Left cardiac atrium (tissue), 4 donors: ENCODE measurements around the gene PHACTR2. TPM values are rescaled to one million over a fixed set of nuclear protein-coding genes. Genes with fewer than 3 reads are reported as not detected.
"Not testable (repeated sequence)": the region's sequence is repeated elsewhere in the genome, so short reads cannot be mapped to it uniquely, and the experiment has no call there.

Experiments
- ATAC-seq, 2 donors: fragments of 200-7000 bp; cut with Tn5 transposase; one replicate each; pipeline ENCODE4 v1.9.1; 2020; ENCODE audit warnings: mild to moderate bottlenecking in 2 of 2, moderate library complexity in 2 of 2
- DNase-seq: peaks from one replicate; pipeline ENCODE4 v3.0.0-alpha.2; 2020
- intact Hi-C, 2 donors: fragments of 100-400 bp; cut with DNase I; formaldehyde crosslinking; loops; one replicate each; pipeline versions ENCODE4 v1.14.1 to v1.15.1; 2022 to 2023
- total RNA-seq, 2 donors: library from RNA; stranded (reverse); fragmentation: NEBNext Ultra II Directional; extraction: Animal tissue kit (Norgen Biotek cat#: 25700); gene quantifications; one replicate each; pipeline ENCODE4 v1.2.1, GENCODE V29; 2021
- donor health status: DM: no; HTN: yes; CAD: no.
- donor health status: DM: no; HTN: yes; CAD: no; lungs with severe emphysema.
- donor health status: DM: yes; HTN: yes; CAD: no.
- donor health status: Dilated cardiomyopathy.

Gene PHACTR2
- total RNA-seq, 2 donors from 2014 or later, result 53.9 to 56.7 TPM

- DNase-seq (no peak), ATAC-seq (no peak)
- intact Hi-C loops, result no loop called here
These were observed 160.6 kb downstream of the PHACTR2 start for GRCh38 chr6:143838395-143838794.

DNA sequence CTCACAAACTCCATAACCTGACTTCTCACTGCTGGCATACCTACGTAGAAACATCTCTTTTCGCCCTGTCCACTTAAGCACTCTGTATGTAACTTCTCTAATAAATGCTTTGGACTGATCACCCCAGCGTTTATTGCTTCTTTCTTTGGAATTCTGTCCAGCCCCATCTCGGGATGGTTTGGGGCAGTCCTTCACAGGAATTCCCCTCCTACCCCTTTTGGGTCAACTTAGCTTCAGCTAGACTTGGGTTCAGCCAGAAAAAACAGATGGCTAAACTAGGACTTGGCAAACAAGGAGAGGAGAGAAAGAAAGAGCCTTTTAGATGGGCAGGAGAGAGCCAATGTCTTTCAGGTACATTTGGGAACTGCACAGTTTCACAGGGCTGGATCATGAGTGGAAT is 161.4 kb downstream of the PHACTR2 start:
- no peak for ATAC-seq
- intact Hi-C loops, result no loop called here
- no peak for DNase-seq

- intact Hi-C loops, result loop anchor here in 1 of 2 donors (10.0 kb wide), 1 partner anchor 266 kb away; no protein-coding TSS in a partner anchor
- DNase-seq (no peak), ATAC-seq (no peak)
These were observed 163.0 kb downstream of the PHACTR2 start for GRCh38 chr6:143840595-143841265.

GRCh38 chr6:143842461-143842901 is 164.7 kb downstream of the PHACTR2 start:
- intact Hi-C loops, result loop anchor here in 1 of 2 donors (10.0 kb wide), 1 partner anchor 268 kb away; no protein-coding TSS in a partner anchor
- no peak for DNase-seq
- peak in 1 of 2 donors; percentile 61 for ATAC-seq

DNA sequence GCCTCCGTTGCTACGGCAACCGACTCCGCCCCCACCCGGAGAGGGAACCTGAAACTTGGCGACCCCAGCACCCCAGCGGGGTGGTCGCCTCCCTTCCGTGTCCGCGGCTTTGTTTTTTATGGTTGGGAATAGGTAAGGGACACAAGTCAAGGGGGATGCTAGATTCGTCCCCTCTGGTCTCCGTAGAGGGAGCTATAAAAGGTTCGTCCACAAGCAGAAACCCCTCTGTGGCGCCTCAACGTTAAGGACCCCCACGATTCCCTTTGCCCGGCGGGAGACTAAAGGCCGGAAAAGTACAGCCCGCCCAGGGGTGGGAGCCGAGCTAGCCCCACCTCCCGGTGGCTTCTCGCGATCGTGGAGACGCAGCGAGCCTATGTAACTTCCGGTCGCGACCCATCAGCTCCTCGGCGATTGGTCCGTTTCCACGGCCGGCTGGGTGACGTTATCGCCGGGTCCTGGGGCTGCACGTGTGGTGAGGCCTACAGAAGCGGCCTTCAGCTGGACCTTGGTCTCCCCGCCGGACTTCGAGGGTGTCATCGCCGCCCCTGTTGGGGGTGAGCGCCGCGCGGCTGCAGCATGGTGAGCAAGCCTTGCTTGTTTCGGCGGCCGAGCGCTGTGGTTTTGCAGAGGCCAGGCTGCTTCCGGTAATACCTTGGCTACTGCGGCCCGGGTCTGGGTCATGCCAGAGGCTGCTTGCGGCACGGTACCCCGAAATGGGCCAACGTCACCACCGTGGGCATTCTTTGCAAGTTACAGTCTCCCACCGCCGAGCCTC is 165.3 kb downstream of the PHACTR2 start, which contains the start of gene LTV1:
Gene LTV1 (plus strand): TSS at position 437 of the 775 bp plus-strand sequence. CDS start 140 bp downstream, at position 577.
- ATAC-seq (peak; percentile 100), DNase-seq (peak; percentile 97)
- intact Hi-C loops, result loop anchor here in 1 of 2 donors (10.0 kb wide), 1 partner anchor 268 kb away; no protein-coding TSS in a partner anchor

GRCh38 chr6:143843677-143843999 is 165.9 kb downstream of the PHACTR2 start:
- ATAC-seq, result peak in 1 of 2 donors; percentile 3
- intact Hi-C loops, result loop anchor here in 1 of 2 donors (10.0 kb wide), 1 partner anchor 269 kb away; no protein-coding TSS in a partner anchor
- no peak for DNase-seq

DNA sequence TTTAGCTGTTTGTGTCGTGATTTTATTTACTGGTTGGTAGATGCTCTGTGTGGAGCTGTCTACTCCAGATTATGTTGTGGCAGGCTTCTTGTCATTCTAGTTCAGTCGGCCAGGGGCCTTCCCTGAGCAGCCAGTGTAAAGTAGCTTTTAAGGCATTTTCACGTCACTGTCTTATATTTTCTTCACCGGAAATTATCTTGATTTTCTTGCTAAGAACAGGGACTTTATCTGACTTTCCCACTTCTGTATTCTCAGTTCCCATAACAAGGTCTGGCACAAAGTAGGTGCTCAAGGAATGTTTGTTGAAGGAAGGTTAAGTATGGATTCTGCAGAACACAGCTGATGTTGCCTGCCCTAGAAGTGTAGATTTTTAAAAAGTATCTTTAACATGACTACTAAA is 166.2 kb downstream of the PHACTR2 start:
- intact Hi-C loops, result loop anchor here in 1 of 2 donors (10.0 kb wide), 1 partner anchor 269 kb away; no protein-coding TSS in a partner anchor
- ATAC-seq (no peak), DNase-seq (no peak)

- intact Hi-C loops, result loop anchor here in 1 of 2 donors (10.0 kb wide), 1 partner anchor 270 kb away; no protein-coding TSS in a partner anchor
- ATAC-seq (no peak), DNase-seq (no peak)
These were observed 167.3 kb downstream of the PHACTR2 start for GRCh38 chr6:143845033-143845432.

DNA sequence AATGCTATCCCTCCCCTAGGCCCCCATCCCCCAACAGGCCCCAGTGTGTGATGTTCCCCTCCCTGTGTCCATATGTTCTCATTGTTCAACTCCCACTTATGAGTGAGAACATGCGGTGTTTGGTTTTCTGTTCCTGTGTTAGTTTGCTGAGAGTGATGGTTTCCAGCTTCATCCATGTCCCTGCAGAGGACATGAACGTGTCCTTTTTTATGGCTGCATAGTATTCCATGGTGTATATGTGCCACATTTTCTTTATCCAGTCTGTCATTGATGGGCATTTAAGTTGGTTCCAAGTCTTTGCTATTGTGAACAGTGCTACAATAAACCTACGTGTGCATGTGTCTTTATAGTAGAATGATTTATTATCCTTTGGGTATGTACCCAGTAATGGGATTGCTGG is 173.9 kb downstream of the PHACTR2 start:
- intact Hi-C loops, DNase-seq, ATAC-seq: not testable (repeated sequence)

GRCh38 chr6:143855057-143855456 is 177.3 kb downstream of the PHACTR2 start:
- DNase-seq, intact Hi-C loops, ATAC-seq: not testable (repeated sequence)

- ATAC-seq, DNase-seq, intact Hi-C loops: not testable (repeated sequence)
These were observed 179.0 kb downstream of the PHACTR2 start for GRCh38 chr6:143856762-143857161.

DNA sequence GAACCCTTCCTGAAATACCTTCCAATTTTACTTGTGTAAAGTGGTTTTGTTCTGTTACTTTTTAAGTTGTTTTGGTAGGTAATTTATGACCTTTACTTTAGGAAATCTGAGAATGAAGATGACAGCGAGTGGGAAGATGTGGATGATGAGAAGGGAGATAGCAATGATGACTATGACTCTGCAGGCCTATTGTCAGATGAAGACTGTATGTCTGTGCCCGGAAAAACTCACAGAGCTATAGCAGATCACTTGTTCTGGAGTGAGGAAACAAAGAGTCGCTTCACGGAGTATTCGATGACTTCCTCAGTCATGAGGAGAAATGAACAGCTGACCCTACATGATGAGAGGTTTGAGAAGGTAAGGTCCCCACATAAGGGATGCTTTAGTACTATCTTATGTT is 179.9 kb downstream of the PHACTR2 start:
- ATAC-seq (no peak), DNase-seq (no peak)
- intact Hi-C loops, result no loop called here

GRCh38 chr6:143859891-143860660 is 182.3 kb downstream of the PHACTR2 start:
- intact Hi-C loops, result no loop called here
- no peak for DNase-seq
- ATAC-seq, result no peak

DNA sequence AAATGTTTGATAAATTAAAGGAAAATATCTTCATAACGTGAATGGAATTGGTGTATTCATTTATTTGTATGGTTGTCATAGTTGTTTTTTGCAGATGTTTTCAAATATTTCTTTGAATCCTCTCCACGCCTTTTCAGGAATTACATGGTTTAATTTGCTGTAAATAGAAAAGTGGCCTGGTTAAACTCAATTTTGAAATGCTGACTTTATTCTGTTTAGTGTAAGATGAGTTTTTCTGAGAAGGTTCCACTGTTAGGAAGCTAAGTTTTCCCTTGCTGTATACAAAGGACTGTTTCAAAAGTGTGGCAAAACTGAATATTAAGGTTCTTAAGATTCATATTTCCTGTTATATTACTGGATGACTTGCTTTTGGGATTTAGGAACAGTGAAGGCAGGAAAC is 186.0 kb downstream of the PHACTR2 start:
- intact Hi-C loops, result no loop called here
- ATAC-seq, result no peak

DNA sequence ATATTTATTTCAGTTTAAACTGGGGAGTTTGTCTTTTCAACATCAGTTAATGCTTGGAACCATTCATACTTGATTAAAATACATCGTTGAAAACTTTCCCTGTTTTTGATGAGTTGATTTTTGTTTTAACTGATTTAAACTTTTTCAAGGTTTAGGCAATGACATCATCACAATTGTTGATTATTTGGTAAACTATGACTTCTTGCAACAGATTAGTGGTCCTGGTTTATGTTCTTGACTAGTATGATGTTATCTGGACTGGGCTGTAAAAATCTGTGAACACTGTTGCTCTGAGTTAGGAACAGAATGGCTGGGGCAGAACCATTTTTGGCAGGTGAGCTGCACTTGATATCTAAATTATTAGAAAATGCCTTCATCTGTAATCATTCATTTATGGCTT is 186.5 kb downstream of the PHACTR2 start, which contains the start of gene ZC2HC1B:
Gene ZC2HC1B (plus strand): TSS at position 241 of the 400 bp plus-strand sequence. CDS start 66 bp downstream, at position 307.
- intact Hi-C loops, result no loop called here
- DNase-seq (no peak), ATAC-seq (no peak)

More for the DNA sequence above, 186.0 kb downstream of the PHACTR2 start:
- no peak for DNase-seq

DNA sequence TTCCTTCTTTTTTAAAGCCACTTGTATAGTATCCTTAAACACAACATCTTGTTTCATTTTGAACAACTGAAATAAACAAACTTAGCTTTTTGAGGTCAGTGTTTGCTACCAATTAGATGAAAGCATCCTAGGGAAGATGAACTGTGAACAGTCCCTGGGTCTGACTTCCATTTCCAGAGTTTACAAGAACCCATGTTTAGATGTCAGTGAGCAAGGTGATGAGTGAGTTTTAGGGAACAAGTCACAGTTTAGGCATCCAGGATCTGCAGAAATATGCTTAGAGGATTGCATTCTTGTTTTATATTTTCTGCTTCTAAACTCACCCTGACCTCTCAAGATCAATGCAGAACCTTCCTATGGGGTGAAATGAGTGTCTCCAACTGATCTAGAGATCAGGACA is 189.5 kb downstream of the PHACTR2 start:
- DNase-seq (no peak), ATAC-seq (no peak)
- intact Hi-C loops, result no loop called here

DNA sequence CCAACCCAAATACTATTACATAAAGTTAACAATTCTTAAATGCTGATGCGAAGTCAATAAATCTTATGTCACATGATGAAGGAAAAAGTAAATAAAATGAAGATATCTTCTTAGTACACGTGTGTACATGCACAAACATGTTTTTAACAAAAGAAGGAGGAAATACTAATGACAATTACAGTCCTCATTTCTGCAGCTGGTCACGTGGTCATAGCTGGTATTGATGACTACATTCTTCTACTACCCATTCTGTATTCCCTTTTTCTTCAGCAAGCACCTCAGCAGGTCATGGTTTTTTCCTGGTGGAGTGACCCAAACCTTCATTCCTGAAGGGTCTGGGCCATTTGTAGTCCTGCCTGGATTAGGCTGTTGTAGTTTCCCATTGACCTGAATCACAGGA is 191.0 kb downstream of the PHACTR2 start:
- DNase-seq, ATAC-seq, intact Hi-C loops: not testable (repeated sequence)

DNA sequence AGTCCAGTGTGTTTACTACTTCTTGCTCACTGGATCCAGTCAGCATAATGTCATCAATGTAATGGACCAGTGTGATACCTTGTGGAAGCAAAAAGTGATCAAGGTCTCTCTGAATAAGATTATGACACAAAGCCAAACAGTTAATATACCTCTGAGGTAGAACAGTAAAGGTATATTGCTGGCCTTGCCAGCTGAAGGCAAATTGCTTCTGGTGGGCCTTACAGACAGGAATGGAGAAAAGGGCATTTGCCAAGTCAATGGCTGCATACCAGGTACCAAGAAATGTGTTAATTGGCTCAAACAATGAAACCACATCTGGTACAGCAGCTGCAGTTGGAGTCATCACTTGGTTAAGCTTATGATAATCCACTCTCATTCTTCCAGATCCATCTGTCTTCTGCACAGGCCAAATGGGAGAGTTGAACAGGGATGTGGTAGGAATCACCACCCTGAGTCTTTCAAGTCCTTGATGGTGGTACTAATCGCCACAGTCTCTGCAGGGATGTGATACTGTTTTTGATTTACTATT is 193.5 kb downstream of the PHACTR2 start:
- intact Hi-C loops, result not testable (repeated sequence)

GRCh38 chr6:143872201-143872600 is 194.4 kb downstream of the PHACTR2 start:
- intact Hi-C loops, result no loop called here
- DNase-seq (no peak), ATAC-seq (no peak)

More for the DNA sequence above, 193.5 kb downstream of the PHACTR2 start:
- DNase-seq, ATAC-seq: not testable (repeated sequence)
